HepG2 (cell line): ENCODE data around the gene ZDHHC7. TPM values are rescaled to one million over a fixed set of nuclear protein-coding genes. Genes with fewer than 3 reads are reported as not detected.
A peak's percentile ranks its signal among the peaks of the same experiment; 100 is the strongest.

Experiments
- ATM ChIP-seq: fragments of 450-650 bp; IDR thresholded peaks from 2 replicates; pipeline ENCODE4 v1.7.1; 2017; ENCODE audit warnings: mild to moderate bottlenecking, borderline replicate concordance
- HHEX ChIP-seq: IDR thresholded peaks from 2 replicates; pipeline ENCODE4 v1.6.1; 2016; ENCODE audit warnings: control low read depth
- KDM1A ChIP-seq: IDR thresholded peaks from 2 replicates; pipeline ENCODE4 v1.6.1; 2016; ENCODE audit warnings: missing compliant biosample characterization
- KLF9 ChIP-seq: IDR thresholded peaks from 2 replicates; pipeline ENCODE4 v1.6.1; 2016; ENCODE audit warnings: low read depth
- MYC ChIP-seq: sonication (generic); formaldehyde crosslinking; IDR thresholded peaks from 2 replicates; pipeline ENCODE4 v1.9.0; 2021; ENCODE audit warnings: missing genetic modification reagents, borderline replicate concordance
- PATZ1 ChIP-seq: sonication (generic); formaldehyde crosslinking; IDR thresholded peaks from 2 replicates; pipeline ENCODE4 v1.4.0; 2020; ENCODE audit warnings: missing genetic modification reagents
- PRPF4 ChIP-seq: fragments of 200-400 bp; formaldehyde crosslinking; IDR thresholded peaks from 2 replicates; pipeline ENCODE4 v1.6.1; 2016; ENCODE audit warnings: low read length, low read depth; ENCODE audit not compliant: poor library complexity, severe bottlenecking
- TCF12 ChIP-seq, 2 experiments: fragments of 450-650 bp in 1 of 2; sonication (generic) in 1 of 2; formaldehyde crosslinking in 1 of 2; IDR thresholded peaks; 2 replicates each; pipeline versions ENCODE4 v1.6.1 to v1.8.0; 2017 to 2022; ENCODE audit warnings: antibody characterized with exemption in 1 of 2, mild to moderate bottlenecking in 1 of 2, missing genetic modification reagents in 1 of 2, moderate library complexity in 1 of 2
- THAP7 ChIP-seq: sonication (generic); formaldehyde crosslinking; IDR thresholded peaks from 2 replicates; pipeline ENCODE4 v1.8.1; 2023; ENCODE audit warnings: mild to moderate bottlenecking, missing genetic modification reagents
- TMF1 ChIP-seq: sonication (generic); formaldehyde crosslinking; IDR thresholded peaks from 2 replicates; pipeline ENCODE4 v1.8.1; 2022; ENCODE audit warnings: low read depth, missing genetic modification reagents
- YY1 ChIP-seq: IDR thresholded peaks from 2 replicates; pipeline ENCODE4 v1.6.1; 2011; ENCODE audit warnings: low read length, low read depth, moderate library complexity, mild to moderate bottlenecking; ENCODE audit not compliant: insufficient read depth, insufficient replicate concordance
- ZBTB7B ChIP-seq: sonication (generic); formaldehyde crosslinking; IDR thresholded peaks from 2 replicates; pipeline ENCODE4 v1.4.0; 2020; ENCODE audit warnings: missing genetic modification reagents
- ZMYM3 ChIP-seq: sonication (generic); formaldehyde crosslinking; IDR thresholded peaks from 2 replicates; pipeline ENCODE4 v1.5.1; 2020; ENCODE audit warnings: mild to moderate bottlenecking, missing genetic modification reagents
- ZNF331 ChIP-seq: sonication (generic); formaldehyde crosslinking; IDR thresholded peaks from 2 replicates; pipeline ENCODE4 v1.4.0; 2020; ENCODE audit warnings: missing genetic modification reagents
- ZNF33B ChIP-seq: sonication (generic); formaldehyde crosslinking; IDR thresholded peaks from 2 replicates; pipeline ENCODE4 v1.5.1; 2020; ENCODE audit warnings: mild to moderate bottlenecking, missing genetic modification reagents
- ZNF446 ChIP-seq: sonication (generic); formaldehyde crosslinking; IDR thresholded peaks from 2 replicates; pipeline ENCODE4 v1.5.0; 2020; ENCODE audit warnings: mild to moderate bottlenecking, missing genetic modification reagents
- ZNF660 ChIP-seq: sonication (generic); formaldehyde crosslinking; IDR thresholded peaks from 2 replicates; pipeline ENCODE4 v1.5.1; 2020; ENCODE audit warnings: mild to moderate bottlenecking, low read depth, missing genetic modification reagents, borderline replicate concordance
- ZNF879 ChIP-seq: sonication (generic); formaldehyde crosslinking; IDR thresholded peaks from 2 replicates; pipeline ENCODE4 v1.8.1; 2023; ENCODE audit warnings: missing genetic modification reagents
- polyA plus RNA-seq, 8 experiments: library from polyadenylated mRNA; depleted of rRNA in 3 of 8; stranded (reverse) in 7 of 8; unstranded in 1 of 8; fragments of >200 nt; fragmentation: Illumina TruSeq in 4 of 8; extraction: Trizol in 4 of 8; gene quantifications; 2 replicates each; pipeline versions ENCODE4 v1.2.1 to v1.2.3, GENCODE V29; 2011 to 2016; ENCODE audit warnings: low read depth in 4 of 8, missing spikeins in 1 of 8, mixed read lengths in 1 of 8; ENCODE audit not compliant: insufficient read depth in 1 of 8
- total RNA-seq, 5 experiments: library from RNA; depleted of rRNA; stranded (reverse); fragments of >200 nt; fragmentation: Illumina TruSeq; extraction: Trizol; gene quantifications; 2 replicates each; pipeline ENCODE4 v1.2.3, GENCODE V29; 2016; ENCODE audit warnings: low read depth in 1 of 5
- TF ChIP-seq, protein P1 (sequence below): sonication (generic); formaldehyde crosslinking; IDR thresholded peaks from 2 replicates; pipeline ENCODE4 v1.4.0; 2020; ENCODE audit warnings: mild to moderate bottlenecking, missing genetic modification reagents, borderline replicate concordance
- TF ChIP-seq, protein P2 (sequence below): IDR thresholded peaks from 2 replicates; pipeline ENCODE4 v1.4.0; 2020; ENCODE audit warnings: mild to moderate bottlenecking, missing genetic modification reagents

The ZDHHC7 gene
- total and polyA plus RNA-seq, 2 of the 13 experiments (the other 11 are each of a cell fraction or from before 2014, with no cell fraction given): 46.8 to 67.6 TPM

GRCh38 chr16:84933774-84934631 is 77.3 kb downstream of the ZDHHC7 start (continued):
- TF ChIP-seq ATM: no peak
- TF ChIP-seq, protein P1, sequence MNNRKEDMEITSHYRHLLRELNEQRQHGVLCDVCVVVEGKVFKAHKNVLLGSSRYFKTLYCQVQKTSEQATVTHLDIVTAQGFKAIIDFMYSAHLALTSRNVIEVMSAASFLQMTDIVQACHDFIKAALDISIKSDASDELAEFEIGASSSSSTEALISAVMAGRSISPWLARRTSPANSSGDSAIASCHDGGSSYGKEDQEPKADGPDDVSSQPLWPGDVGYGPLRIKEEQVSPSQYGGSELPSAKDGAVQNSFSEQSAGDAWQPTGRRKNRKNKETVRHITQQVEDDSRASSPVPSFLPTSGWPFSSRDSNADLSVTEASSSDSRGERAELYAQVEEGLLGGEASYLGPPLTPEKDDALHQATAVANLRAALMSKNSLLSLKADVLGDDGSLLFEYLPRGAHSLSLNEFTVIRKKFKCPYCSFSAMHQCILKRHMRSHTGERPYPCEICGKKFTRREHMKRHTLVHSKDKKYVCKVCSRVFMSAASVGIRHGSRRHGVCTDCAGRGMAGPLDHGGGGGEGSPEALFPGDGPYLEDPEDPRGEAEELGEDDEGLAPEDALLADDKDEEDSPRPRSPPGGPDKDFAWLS: no peak
- TF ChIP-seq HHEX (CRISPR knock-in tag): no peak
- TF ChIP-seq TMF1: no peak
- peak; percentile 51; the same call in 1 of the 2 replicates for TF ChIP-seq PATZ1 (CRISPR knock-in tag)
- peak; percentile 44; the same call in 1 of the 2 replicates for TF ChIP-seq MYC (CRISPR knock-in tag)
- no peak for TF ChIP-seq YY1
- no peak for TF ChIP-seq THAP7
- peak; percentile 60 for TF ChIP-seq ZBTB7B (CRISPR knock-in tag)
- no peak for TF ChIP-seq TCF12 (IDR thresholded peaks at IDR 0.05)
- TF ChIP-seq TCF12 (CRISPR knock-in tag; IDR thresholded peaks at IDR 0.05): no peak
- peak; percentile 66; the same call in 1 of the 2 replicates for TF ChIP-seq ZNF331 (CRISPR knock-in tag)
- TF ChIP-seq ZNF660 (CRISPR knock-in tag): no peak
- no peak for TF ChIP-seq ZNF879 (CRISPR knock-in tag)
- TF ChIP-seq ZNF33B (CRISPR knock-in tag): 0 out of 2 replicates have a peak, but pooled peaks have one; percentile 85
- no peak for TF ChIP-seq KDM1A (CRISPR knock-in tag)
- TF ChIP-seq ZNF446 (CRISPR knock-in tag): no peak
- TF ChIP-seq, protein P2, sequence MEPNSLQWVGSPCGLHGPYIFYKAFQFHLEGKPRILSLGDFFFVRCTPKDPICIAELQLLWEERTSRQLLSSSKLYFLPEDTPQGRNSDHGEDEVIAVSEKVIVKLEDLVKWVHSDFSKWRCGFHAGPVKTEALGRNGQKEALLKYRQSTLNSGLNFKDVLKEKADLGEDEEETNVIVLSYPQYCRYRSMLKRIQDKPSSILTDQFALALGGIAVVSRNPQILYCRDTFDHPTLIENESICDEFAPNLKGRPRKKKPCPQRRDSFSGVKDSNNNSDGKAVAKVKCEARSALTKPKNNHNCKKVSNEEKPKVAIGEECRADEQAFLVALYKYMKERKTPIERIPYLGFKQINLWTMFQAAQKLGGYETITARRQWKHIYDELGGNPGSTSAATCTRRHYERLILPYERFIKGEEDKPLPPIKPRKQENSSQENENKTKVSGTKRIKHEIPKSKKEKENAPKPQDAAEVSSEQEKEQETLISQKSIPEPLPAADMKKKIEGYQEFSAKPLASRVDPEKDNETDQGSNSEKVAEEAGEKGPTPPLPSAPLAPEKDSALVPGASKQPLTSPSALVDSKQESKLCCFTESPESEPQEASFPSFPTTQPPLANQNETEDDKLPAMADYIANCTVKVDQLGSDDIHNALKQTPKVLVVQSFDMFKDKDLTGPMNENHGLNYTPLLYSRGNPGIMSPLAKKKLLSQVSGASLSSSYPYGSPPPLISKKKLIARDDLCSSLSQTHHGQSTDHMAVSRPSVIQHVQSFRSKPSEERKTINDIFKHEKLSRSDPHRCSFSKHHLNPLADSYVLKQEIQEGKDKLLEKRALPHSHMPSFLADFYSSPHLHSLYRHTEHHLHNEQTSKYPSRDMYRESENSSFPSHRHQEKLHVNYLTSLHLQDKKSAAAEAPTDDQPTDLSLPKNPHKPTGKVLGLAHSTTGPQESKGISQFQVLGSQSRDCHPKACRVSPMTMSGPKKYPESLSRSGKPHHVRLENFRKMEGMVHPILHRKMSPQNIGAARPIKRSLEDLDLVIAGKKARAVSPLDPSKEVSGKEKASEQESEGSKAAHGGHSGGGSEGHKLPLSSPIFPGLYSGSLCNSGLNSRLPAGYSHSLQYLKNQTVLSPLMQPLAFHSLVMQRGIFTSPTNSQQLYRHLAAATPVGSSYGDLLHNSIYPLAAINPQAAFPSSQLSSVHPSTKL (CRISPR knock-in tag): peak; percentile 69
- 0 out of 2 replicates have a peak, but pooled peaks have one; percentile 20 for TF ChIP-seq KLF9 (CRISPR knock-in tag)
- TF ChIP-seq ZMYM3 (CRISPR knock-in tag): peak; percentile 78; the same call in 1 of the 2 replicates
- TF ChIP-seq PRPF4: no peak
